ENCODE data around the gene TMA7. TPM values are rescaled to one million over a fixed set of nuclear protein-coding genes. Genes with fewer than 3 reads are reported as not detected.

The TMA7 gene
- total RNA-seq, 1 donor from 2014 or later = 510 TPM

DNA sequence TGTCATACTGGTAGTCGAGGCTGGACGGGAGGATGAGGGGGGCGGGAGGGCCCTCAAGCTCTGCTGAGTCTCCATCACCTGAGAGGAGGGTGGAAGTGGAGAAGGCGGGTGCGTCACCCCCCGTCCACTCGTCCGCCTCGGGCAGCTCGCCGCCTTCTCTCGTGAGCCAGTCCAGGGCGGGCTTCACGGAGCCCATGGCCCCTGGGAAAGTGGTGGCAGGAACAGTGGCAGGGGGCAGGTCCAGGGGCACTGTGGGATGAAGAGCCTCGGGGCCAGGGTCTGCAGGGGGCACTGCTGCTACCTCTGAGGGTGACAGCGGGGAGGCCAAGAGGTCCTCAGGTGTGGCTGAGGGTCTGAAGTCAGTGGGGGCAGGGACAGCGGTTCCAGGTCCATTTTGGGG is 20.5 kb upstream of the TMA7 start:
- Histone ChIP-seq H3K4me3 (no peak overlapping the region), H3K27me3 (no peaks in the 10 kb centered on the region), H3F3A (ENCODE audit: low read depth) (no peaks in the 10 kb centered on the region), H3K9ac (no peak overlapping the region), H2AFZ (replicated peaks) (no peak overlapping the region), H3K9me3 (ENCODE audit: low read depth) (no peaks in the 10 kb centered on the region), H3K4me2 (no peak overlapping the region), H3K79me2 (ENCODE audit: low read depth) (peaks cover 32% of the 10 kb centered on the region), H3K4me1 (no peaks in the 10 kb centered on the region), H3K27ac (no peak overlapping the region), H4K20me1 (ENCODE audit: low read depth) (peaks cover 56% of the 10 kb centered on the region), H3K36me3 (no peaks in the 10 kb centered on the region)
- peaks cover 2% of the 10 kb centered on the region for H3K4me1 Mint-ChIP-seq
- H3K4me3 Mint-ChIP-seq = no peak overlapping the region
- no peak for DNase-seq (ENCODE audit: low spot score)
- no peaks in the 10 kb centered on the region for H3K9me3 Mint-ChIP-seq
- TF ChIP-seq, protein P1, sequence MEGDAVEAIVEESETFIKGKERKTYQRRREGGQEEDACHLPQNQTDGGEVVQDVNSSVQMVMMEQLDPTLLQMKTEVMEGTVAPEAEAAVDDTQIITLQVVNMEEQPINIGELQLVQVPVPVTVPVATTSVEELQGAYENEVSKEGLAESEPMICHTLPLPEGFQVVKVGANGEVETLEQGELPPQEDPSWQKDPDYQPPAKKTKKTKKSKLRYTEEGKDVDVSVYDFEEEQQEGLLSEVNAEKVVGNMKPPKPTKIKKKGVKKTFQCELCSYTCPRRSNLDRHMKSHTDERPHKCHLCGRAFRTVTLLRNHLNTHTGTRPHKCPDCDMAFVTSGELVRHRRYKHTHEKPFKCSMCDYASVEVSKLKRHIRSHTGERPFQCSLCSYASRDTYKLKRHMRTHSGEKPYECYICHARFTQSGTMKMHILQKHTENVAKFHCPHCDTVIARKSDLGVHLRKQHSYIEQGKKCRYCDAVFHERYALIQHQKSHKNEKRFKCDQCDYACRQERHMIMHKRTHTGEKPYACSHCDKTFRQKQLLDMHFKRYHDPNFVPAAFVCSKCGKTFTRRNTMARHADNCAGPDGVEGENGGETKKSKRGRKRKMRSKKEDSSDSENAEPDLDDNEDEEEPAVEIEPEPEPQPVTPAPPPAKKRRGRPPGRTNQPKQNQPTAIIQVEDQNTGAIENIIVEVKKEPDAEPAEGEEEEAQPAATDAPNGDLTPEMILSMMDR (IDR thresholded peaks at IDR 0.05) = no peak
- no peak for TF ChIP-seq EZH2phosphoT487 (IDR thresholded peaks at IDR 0.05)
- peaks cover 18% of the 10 kb centered on the region for H3K36me3 Mint-ChIP-seq
- H3K27me3 Mint-ChIP-seq (ENCODE audit: insufficient read depth, low read depth) = no peaks in the 10 kb centered on the region
- no peak overlapping the region for H3K27ac Mint-ChIP-seq

DNA sequence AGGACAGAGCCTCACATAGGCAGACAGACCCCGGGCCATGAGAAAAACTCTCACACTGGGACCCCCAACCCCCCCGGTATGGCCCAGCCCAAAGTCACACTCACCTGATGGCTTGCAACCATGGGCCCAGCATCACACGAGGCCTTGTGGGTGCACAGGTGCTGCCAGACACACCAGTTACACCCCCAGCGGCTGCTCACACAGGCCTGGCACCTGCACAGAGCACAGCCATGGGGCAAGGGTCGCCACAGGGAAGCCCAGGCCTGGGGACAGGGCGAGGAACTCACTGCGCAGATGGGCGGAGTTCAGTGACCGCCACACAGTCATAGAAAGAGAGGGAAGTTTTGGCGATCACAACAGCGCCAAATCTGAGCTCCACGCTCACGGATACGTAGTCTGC is 19.5 kb upstream of the TMA7 start:
- peaks cover 8% of the 10 kb centered on the region for H3K4me1 Mint-ChIP-seq
- H3F3A ChIP-seq (ENCODE audit: low read depth) = no peaks in the 10 kb centered on the region
- no peak for DNase-seq (ENCODE audit: low spot score)
- H3K4me3 Mint-ChIP-seq = no peak overlapping the region
- H3K27ac ChIP-seq = no peak overlapping the region
- H3K4me2 ChIP-seq = no peak overlapping the region
- H3K9ac ChIP-seq = no peak overlapping the region
- no peak overlapping the region for H2AFZ ChIP-seq (replicated peaks)
- no peaks in the 10 kb centered on the region for H3K36me3 ChIP-seq
- peaks cover 11% of the 10 kb centered on the region for H3K36me3 Mint-ChIP-seq
- H3K9me3 ChIP-seq (ENCODE audit: low read depth) = no peaks in the 10 kb centered on the region
- H3K27ac Mint-ChIP-seq = no peak overlapping the region
- no peaks in the 10 kb centered on the region for H3K4me1 ChIP-seq
- TF ChIP-seq, protein P1 (IDR thresholded peaks at IDR 0.05) = no peak
- no peak for TF ChIP-seq EZH2 (IDR thresholded peaks at IDR 0.05)
- no peak for TF ChIP-seq EZH2phosphoT487 (IDR thresholded peaks at IDR 0.05)
- H3K9me3 Mint-ChIP-seq = no peaks in the 10 kb centered on the region
- no peak overlapping the region for H3K4me3 ChIP-seq
- peaks cover 42% of the 10 kb centered on the region for H3K79me2 ChIP-seq (ENCODE audit: low read depth)
- H3K27me3 ChIP-seq = no peaks in the 10 kb centered on the region
- H3K27me3 Mint-ChIP-seq (ENCODE audit: insufficient read depth, low read depth) = no peaks in the 10 kb centered on the region
- peaks cover 66% of the 10 kb centered on the region for H4K20me1 ChIP-seq (ENCODE audit: low read depth)

DNA sequence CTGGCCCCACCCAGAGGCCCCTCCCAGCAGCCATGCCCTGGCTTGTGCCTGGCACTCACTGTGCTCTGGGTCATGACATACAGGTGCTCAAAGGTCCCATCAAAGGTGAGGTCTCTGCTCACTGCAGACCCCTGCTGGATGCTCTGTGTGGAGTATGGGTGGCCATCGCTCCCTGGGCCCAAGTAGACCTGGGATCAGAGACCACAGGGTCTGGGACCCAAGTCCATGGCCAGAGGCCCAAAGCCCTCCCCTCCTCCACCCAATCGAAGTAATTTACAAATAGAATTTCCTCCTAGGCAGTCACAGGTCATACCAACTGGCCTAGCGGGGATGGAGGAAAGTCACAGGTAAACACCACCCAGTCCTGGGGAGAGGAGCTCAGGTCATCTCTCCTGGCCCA is 17.8 kb upstream of the TMA7 start:
- Histone ChIP-seq H3K36me3 (no peaks in the 10 kb centered on the region), H2AFZ (replicated peaks) (no peak overlapping the region), H3K4me2 (no peak overlapping the region), H3K9ac (no peak overlapping the region), H3K27ac (no peak overlapping the region), H3K79me2 (ENCODE audit: low read depth) (peaks cover 59% of the 10 kb centered on the region), H3K27me3 (no peaks in the 10 kb centered on the region), H3K4me1 (peaks cover 8% of the 10 kb centered on the region), H3K9me3 (ENCODE audit: low read depth) (no peaks in the 10 kb centered on the region), H3F3A (ENCODE audit: low read depth) (no peaks in the 10 kb centered on the region), H4K20me1 (ENCODE audit: low read depth) (peaks cover 79% of the 10 kb centered on the region), H3K4me3 (no peak overlapping the region)
- Mint-ChIP-seq H3K27me3 (ENCODE audit: insufficient read depth, low read depth) (no peaks in the 10 kb centered on the region), H3K4me1 (peaks cover 18% of the 10 kb centered on the region), H3K9me3 (no peaks in the 10 kb centered on the region), H3K4me3 (no peak overlapping the region), H3K36me3 (peaks cover 11% of the 10 kb centered on the region), H3K27ac (no peak overlapping the region)
- DNase-seq (ENCODE audit: low spot score) = no peak
- TF ChIP-seq, protein P1 (IDR thresholded peaks at IDR 0.05) = no peak
- TF ChIP-seq EZH2phosphoT487 (IDR thresholded peaks at IDR 0.05) (no peak), EZH2 (IDR thresholded peaks at IDR 0.05) (no peak)

All from neural progenitor cell (in vitro differentiated cells).